ENCODE data around the gene PDK2. TPM values are rescaled to one million over a fixed set of nuclear protein-coding genes. Genes with fewer than 3 reads are reported as not detected.

PDK2 gene
- total RNA-seq, 5 donors from 2014 or later (not counting 1 experiment from before 2014, with no cell fraction given): 18.8 to 37.2 (median 30.0) TPM

GRCh38 chr17:50114401-50114800, 19.2 kb downstream of the PDK2 start:
- Histone ChIP-seq H3K4me1 (ENCODE audit: control insufficient read depth in 1 of 2, extremely low read depth in 1 of 2, insufficient read depth in 2 of 2, low read length in 2 of 2) (peaks cover 0 to 12% of the 10 kb centered on the region in 2 experiments), H3K4me3 (ENCODE audit: control insufficient read depth in 1 of 2, extremely low read depth in 1 of 2, low read length in 1 of 2) (no peak overlapping the region), H3K36me3 (ENCODE audit: control insufficient read depth in 2 of 2, extremely low read depth in 1 of 2, insufficient read depth in 1 of 2, low read length in 1 of 2) (peaks cover 0 to 6% of the 10 kb centered on the region in 2 donors), H3K27ac (ENCODE audit: low read length) (no peak overlapping the region), H3K27me3 (replicated peaks in 1 of 2; ENCODE audit: control insufficient read depth in 2 of 2, extremely low read depth in 1 of 2, insufficient read depth in 2 of 2, low read length in 1 of 2) (peaks cover 0 to 54% of the 10 kb centered on the region in 2 experiments), H3K9me3 (no peaks in the 10 kb centered on the region)
- no peaks in the 10 kb centered on the region for H3K36me3 Mint-ChIP-seq
- H3K4me3 Mint-ChIP-seq: no peak overlapping the region
- ChIA-PET POLR2A (interaction anchor here in 1 of 2 donors (0.6 kb wide), 1 partner anchor 11 kb away, joined by 3 read pairs; no protein-coding TSS in a partner anchor), CTCF (interaction anchor here (0.5 to 3.8 kb wide), 5 partner anchors 32 to 450 kb away, joined by 3 to 11 read pairs (median 3); no protein-coding TSS in a partner anchor)
- H3K4me1 Mint-ChIP-seq: peaks cover 8 to 14% (median 10%) of the 10 kb centered on the region in 3 donors
- H3K9me3 Mint-ChIP-seq: no peaks in the 10 kb centered on the region
- ATAC-seq (replicated peaks in 1 of 4): no peak
- WGBS (ENCODE audit: insufficient coverage): 64% methylated on average over 2 of the region's 4 CpGs
- H3K27me3 Mint-ChIP-seq: peaks cover 18 to 37% of the 10 kb centered on the region in 2 donors
- no peak overlapping the region for H3K27ac Mint-ChIP-seq
- no peak for DNase-seq

- H3K4me1 ChIP-seq (ENCODE audit: control insufficient read depth in 1 of 2, extremely low read depth in 1 of 2, insufficient read depth in 2 of 2, low read length in 2 of 2): peaks cover 0 to 12% of the 10 kb centered on the region in 2 experiments
Observed at GRCh38 chr17:50114849-50115357, 19.8 kb downstream of the PDK2 start.

GRCh38 chr17:50115756-50116155, 20.6 kb downstream of the PDK2 start:
- CTCF ChIA-PET: interaction anchor here in 1 of 2 donors (3.8 kb wide), 1 partner anchor 46 kb away, joined by 11 read pairs; no protein-coding TSS in a partner anchor
- POLR2A ChIA-PET: interaction anchor here in 1 of 2 donors (0.7 kb wide), 1 partner anchor 10 kb away, joined by 3 read pairs; no protein-coding TSS in a partner anchor
- Mint-ChIP-seq H3K36me3 (no peaks in the 10 kb centered on the region), H3K9me3 (no peaks in the 10 kb centered on the region), H3K27me3 (peaks cover 25 to 44% of the 10 kb centered on the region in 2 donors), H3K4me3 (peak overlapping the region in 1 of 3 donors; percentile 69), H3K27ac (no peak overlapping the region), H3K4me1 (peaks cover 8 to 14% (median 10%) of the 10 kb centered on the region in 3 donors)
- no peak overlapping the region for H3K4me3 ChIP-seq (ENCODE audit: control insufficient read depth in 1 of 2, extremely low read depth in 1 of 2, low read length in 1 of 2)
- peaks cover 0 to 12% of the 10 kb centered on the region in 2 experiments for H3K4me1 ChIP-seq (ENCODE audit: control insufficient read depth in 1 of 2, extremely low read depth in 1 of 2, insufficient read depth in 2 of 2, low read length in 2 of 2)
- no peaks in the 10 kb centered on the region for H3K36me3 ChIP-seq (ENCODE audit: control insufficient read depth in 2 of 2, extremely low read depth in 1 of 2, insufficient read depth in 1 of 2, low read length in 1 of 2)
- WGBS (ENCODE audit: insufficient coverage): 90% methylated on average over 2 of the region's 17 CpGs
- H3K27ac ChIP-seq (ENCODE audit: low read length): no peak overlapping the region
- H3K27me3 ChIP-seq (replicated peaks in 1 of 2; ENCODE audit: control insufficient read depth in 2 of 2, extremely low read depth in 1 of 2, insufficient read depth in 2 of 2, low read length in 1 of 2): peaks cover 0 to 54% of the 10 kb centered on the region in 2 experiments
- DNase-seq (no peak), ATAC-seq (replicated peaks in 1 of 4) (no peak)
- no peaks in the 10 kb centered on the region for H3K9me3 ChIP-seq

More at GRCh38 chr17:50114849-50115357, 19.8 kb downstream of the PDK2 start:
- H3K4me3 ChIP-seq (ENCODE audit: control insufficient read depth in 1 of 2, extremely low read depth in 1 of 2, low read length in 1 of 2): no peak overlapping the region
- ChIA-PET POLR2A (interaction anchor here (0.6 to 0.7 kb wide), 2 partner anchors 10 to 11 kb away, joined by 3 read pairs; no protein-coding TSS in a partner anchor), CTCF (interaction anchor here in 1 of 2 donors (0.5 to 3.8 kb wide), 4 partner anchors 31 to 451 kb away, joined by 3 to 11 read pairs (median 3); no protein-coding TSS in a partner anchor)
- DNase-seq (peak in 17 of 35 experiments; percentile 19 to 65 (median 30)), ATAC-seq (replicated peaks in 1 of 4) (peak in 1 of 4 experiments; percentile 36)
- Mint-ChIP-seq H3K27me3 (peaks cover 23 to 42% of the 10 kb centered on the region in 2 donors), H3K4me1 (peaks cover 8 to 14% (median 10%) of the 10 kb centered on the region in 3 donors), H3K36me3 (no peaks in the 10 kb centered on the region), H3K9me3 (no peaks in the 10 kb centered on the region), H3K27ac (no peak overlapping the region), H3K4me3 (peak overlapping the region in 1 of 3 donors; percentile 48)
- H3K27ac ChIP-seq (ENCODE audit: low read length): no peak overlapping the region
- peaks cover 0 to 1% of the 10 kb centered on the region in 2 donors for H3K36me3 ChIP-seq (ENCODE audit: control insufficient read depth in 2 of 2, extremely low read depth in 1 of 2, insufficient read depth in 1 of 2, low read length in 1 of 2)
- WGBS (ENCODE audit: insufficient coverage): no CpG with 5 or more reads among the region's 6 CpGs
- no peaks in the 10 kb centered on the region for H3K9me3 ChIP-seq
- H3K27me3 ChIP-seq (replicated peaks in 1 of 2; ENCODE audit: control insufficient read depth in 2 of 2, extremely low read depth in 1 of 2, insufficient read depth in 2 of 2, low read length in 1 of 2): peaks cover 0 to 54% of the 10 kb centered on the region in 2 experiments

- no peaks in the 10 kb centered on the region for H3K9me3 Mint-ChIP-seq
- no peaks in the 10 kb centered on the region for H3K36me3 Mint-ChIP-seq
- Histone ChIP-seq H3K36me3 (ENCODE audit: control insufficient read depth in 2 of 2, extremely low read depth in 1 of 2, insufficient read depth in 1 of 2, low read length in 1 of 2) (no peaks in the 10 kb centered on the region), H3K27me3 (replicated peaks in 1 of 2; ENCODE audit: control insufficient read depth in 2 of 2, extremely low read depth in 1 of 2, insufficient read depth in 2 of 2, low read length in 1 of 2) (peaks cover 0 to 54% of the 10 kb centered on the region in 2 experiments), H3K4me3 (ENCODE audit: control insufficient read depth in 1 of 2, extremely low read depth in 1 of 2, low read length in 1 of 2) (peak overlapping the region in 1 of 2 donors; percentile 50), H3K27ac (ENCODE audit: low read length) (no peak overlapping the region), H3K9me3 (no peaks in the 10 kb centered on the region), H3K4me1 (ENCODE audit: control insufficient read depth in 1 of 2, extremely low read depth in 1 of 2, insufficient read depth in 2 of 2, low read length in 2 of 2) (peaks cover 0 to 12% of the 10 kb centered on the region in 2 experiments)
- H3K4me1 Mint-ChIP-seq: peaks cover 8 to 14% (median 10%) of the 10 kb centered on the region in 3 donors
- H3K4me3 Mint-ChIP-seq: peak overlapping the region in 2 of 3 donors; percentile 54 to 69
- ATAC-seq (replicated peaks in 1 of 4): peak; percentile 91 to 97 (median 95)
- peak overlapping the region in 1 of 2 donors; percentile 15 for H3K27ac Mint-ChIP-seq
- WGBS (ENCODE audit: insufficient coverage): under 1% methylated on average over 48 of the region's 64 CpGs
- POLR2A ChIA-PET: no interaction called here
- H3K27me3 Mint-ChIP-seq: peaks cover 39 to 44% of the 10 kb centered on the region in 2 donors
- CTCF ChIA-PET: interaction anchor here (0.5 to 3.8 kb wide), 7 partner anchors 13 to 278 kb away, joined by 3 to 14 read pairs (median 4); partner anchors contain the start of genes PDK2 (in 1 of the 2) and SAMD14 (in 1 of the 2)
- DNase-seq: peak in 34 of 35 experiments; percentile 29 to 79 (median 51)
Observed at GRCh38 chr17:50117202-50118051, 22.3 kb downstream of the PDK2 start.

- Mint-ChIP-seq H3K27ac (no peak overlapping the region), H3K4me3 (peak overlapping the region in 1 of 3 donors; percentile 69), H3K4me1 (peaks cover 8 to 14% (median 10%) of the 10 kb centered on the region in 3 donors), H3K9me3 (no peaks in the 10 kb centered on the region), H3K27me3 (peaks cover 42 to 44% of the 10 kb centered on the region in 2 donors), H3K36me3 (no peaks in the 10 kb centered on the region)
- peaks cover 0 to 12% of the 10 kb centered on the region in 2 experiments for H3K4me1 ChIP-seq (ENCODE audit: control insufficient read depth in 1 of 2, extremely low read depth in 1 of 2, insufficient read depth in 2 of 2, low read length in 2 of 2)
- H3K4me3 ChIP-seq (ENCODE audit: control insufficient read depth in 1 of 2, extremely low read depth in 1 of 2, low read length in 1 of 2): no peak overlapping the region
- H3K9me3 ChIP-seq: no peaks in the 10 kb centered on the region
- peaks cover 0 to 55% of the 10 kb centered on the region in 2 experiments for H3K27me3 ChIP-seq (replicated peaks in 1 of 2; ENCODE audit: control insufficient read depth in 2 of 2, extremely low read depth in 1 of 2, insufficient read depth in 2 of 2, low read length in 1 of 2)
- H3K27ac ChIP-seq (ENCODE audit: low read length): no peak overlapping the region
- POLR2A ChIA-PET: no interaction called here
- CTCF ChIA-PET: interaction anchor here in 1 of 2 donors (0.9 to 1.0 kb wide), 2 partner anchors 12 to 34 kb away, joined by 4 read pairs; partner anchors contain the start of gene SAMD14
- ATAC-seq (replicated peaks in 1 of 4) (no peak), DNase-seq (no peak)
- 97% methylated on average over 18 of the region's 23 CpGs for WGBS (ENCODE audit: insufficient coverage)
- no peaks in the 10 kb centered on the region for H3K36me3 ChIP-seq (ENCODE audit: control insufficient read depth in 2 of 2, extremely low read depth in 1 of 2, insufficient read depth in 1 of 2, low read length in 1 of 2)
Observed at GRCh38 chr17:50118076-50118827, 23.1 kb downstream of the PDK2 start.

Measured in T-cell (primary cell).